Measurements from ENCODE around the gene NANOGP8.
"Not testable (repeated sequence)": the region's sequence is repeated elsewhere in the genome, so short reads cannot be mapped to it uniquely, and the experiment has no call there.

Gene NANOGP8

GRCh38 chr15:35085176-35085919 lies at the start of gene NANOGP8:
NANOGP8 (minus strand) TSS chr15:35085295; CDS start chr15:35085110, 185 bp downstream.
- not testable (repeated sequence) for DNase-seq (ENCODE audit: low read depth in 1 of 2, low spot score in 1 of 2)

DNA sequence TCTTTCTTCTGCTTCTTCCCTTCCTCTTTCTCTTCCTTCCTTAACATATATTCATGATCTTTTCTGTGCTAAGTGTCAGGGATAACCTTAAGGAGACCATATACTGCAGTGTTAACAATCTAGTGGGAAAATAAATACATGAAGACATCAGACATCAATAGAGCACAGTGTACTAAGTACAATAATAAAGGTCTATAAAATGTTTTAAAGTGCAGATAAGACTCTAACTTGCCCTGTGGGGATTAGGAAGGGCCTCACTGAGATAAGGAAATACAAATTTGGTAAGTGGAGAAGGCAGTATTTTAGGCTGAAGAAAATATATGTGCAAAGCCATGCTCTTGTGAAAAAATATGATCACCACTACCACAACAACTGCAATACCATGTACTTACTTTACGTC lies 49.2 kb upstream of the NANOGP8 start:
- DNase-seq (ENCODE audit: low read depth in 1 of 2, low spot score in 1 of 2): no peak

GRCh38 chr15:35130245-35130644 lies 45.1 kb upstream of the NANOGP8 start:
- DNase-seq (ENCODE audit: low read depth in 1 of 2, low spot score in 1 of 2): no peak

DNA sequence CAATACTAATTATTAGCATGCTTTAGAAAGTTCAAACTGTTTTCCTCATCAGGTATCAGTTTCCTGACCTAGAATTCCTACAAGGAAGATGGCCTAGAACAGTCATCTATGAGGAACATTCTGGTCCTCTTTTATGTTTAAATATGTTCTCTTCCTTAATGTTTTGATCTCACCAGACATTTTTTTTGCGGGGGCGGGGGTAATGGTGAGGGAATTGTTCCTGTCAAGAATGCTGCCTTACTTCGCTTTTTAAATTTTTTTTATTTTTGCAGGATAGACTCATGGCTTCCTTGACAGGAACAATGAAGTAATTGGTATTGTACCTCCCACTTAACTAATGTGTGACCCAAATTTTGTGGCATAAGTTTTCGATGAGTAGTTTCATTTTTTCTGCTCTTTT lies 44.3 kb upstream of the NANOGP8 start:
- no peak for DNase-seq (ENCODE audit: low read depth in 1 of 2, low spot score in 1 of 2)

GRCh38 chr15:35127717-35128116 lies 42.6 kb upstream of the NANOGP8 start:
- DNase-seq (ENCODE audit: low read depth in 1 of 2, low spot score in 1 of 2): no peak

GRCh38 chr15:35126236-35126635 lies 41.1 kb upstream of the NANOGP8 start:
- DNase-seq (ENCODE audit: low read depth in 1 of 2, low spot score in 1 of 2): no peak

DNA sequence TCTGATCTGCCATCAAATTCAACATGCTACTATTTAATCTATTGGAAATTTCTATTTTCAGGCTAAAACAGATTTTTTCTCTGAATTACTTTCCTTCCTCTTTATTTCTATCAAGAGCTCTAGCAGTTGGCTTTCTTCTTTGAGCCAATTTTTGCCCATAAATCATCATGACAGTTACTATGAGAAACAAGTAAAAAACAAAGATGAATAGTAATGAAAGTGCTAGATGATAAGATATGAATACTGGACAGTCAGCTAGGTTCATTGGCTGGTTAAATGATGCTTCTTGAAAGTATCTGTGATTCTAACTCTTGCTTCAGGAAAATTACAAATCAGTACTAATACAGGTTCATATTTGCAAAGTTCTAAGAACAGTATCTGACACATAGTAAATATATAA lies 38.6 kb upstream of the NANOGP8 start:
- DNase-seq (ENCODE audit: low read depth in 1 of 2, low spot score in 1 of 2): no peak

- no peak for DNase-seq (ENCODE audit: low read depth in 1 of 2, low spot score in 1 of 2)
These were observed 36.7 kb upstream of the NANOGP8 start for GRCh38 chr15:35121611-35122359.

DNA sequence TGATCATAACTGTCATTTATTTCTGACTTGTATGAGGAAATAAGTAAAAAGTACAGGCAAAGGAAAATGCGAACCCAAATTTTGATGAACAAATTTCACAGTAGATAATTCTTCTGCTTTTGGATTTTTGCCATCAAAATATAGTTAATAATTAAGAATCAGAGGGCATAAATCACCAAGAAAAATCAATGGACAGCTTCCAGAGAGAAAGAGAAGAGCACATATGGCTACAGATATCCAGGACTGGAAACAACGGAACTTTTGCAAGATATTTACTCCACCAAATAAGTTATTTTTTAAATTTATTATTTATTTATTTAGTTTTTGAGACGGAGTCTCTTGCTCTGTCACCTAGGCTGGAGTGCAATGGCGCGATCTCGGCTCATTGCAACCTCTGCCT lies 35.1 kb upstream of the NANOGP8 start:
- no peak for DNase-seq (ENCODE audit: low read depth in 1 of 2, low spot score in 1 of 2)

- no peak for DNase-seq (ENCODE audit: low read depth in 1 of 2, low spot score in 1 of 2)
These were observed 33.9 kb upstream of the NANOGP8 start for GRCh38 chr15:35118960-35119359.

DNA sequence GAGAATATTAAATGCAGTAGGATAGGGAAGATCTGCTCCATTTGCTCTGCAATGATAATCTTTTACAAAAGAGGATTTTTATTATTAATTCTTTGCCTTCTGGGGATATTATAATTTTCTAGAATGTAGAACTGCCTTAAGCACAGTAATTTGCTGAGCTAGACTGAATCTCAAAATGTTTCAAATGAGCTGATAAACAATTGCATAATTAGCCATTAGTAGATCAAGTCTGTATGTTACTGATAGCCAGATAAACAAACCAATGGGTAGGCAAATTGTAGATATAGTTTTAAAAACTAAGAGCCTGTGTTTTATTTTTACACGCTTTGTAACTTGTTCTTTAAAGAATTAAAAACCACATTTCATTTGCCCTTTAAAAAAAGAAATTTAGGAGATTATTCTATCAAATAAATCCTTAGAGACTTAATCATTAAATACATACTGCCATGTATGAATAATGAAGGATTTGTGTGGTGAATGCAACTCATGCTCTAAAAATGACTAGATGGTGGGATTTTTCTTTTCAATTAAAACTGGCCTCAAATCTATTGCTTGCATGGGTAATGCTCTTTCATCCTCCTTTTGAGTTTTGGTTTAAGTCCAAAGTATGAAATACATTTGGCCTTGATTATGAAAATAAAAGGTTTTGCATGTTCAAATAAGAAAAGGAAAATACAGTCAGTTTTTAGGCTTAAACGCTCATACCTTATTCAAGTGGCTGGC lies 32.6 kb upstream of the NANOGP8 start:
- DNase-seq (ENCODE audit: low read depth in 1 of 2, low spot score in 1 of 2): no peak

DNA sequence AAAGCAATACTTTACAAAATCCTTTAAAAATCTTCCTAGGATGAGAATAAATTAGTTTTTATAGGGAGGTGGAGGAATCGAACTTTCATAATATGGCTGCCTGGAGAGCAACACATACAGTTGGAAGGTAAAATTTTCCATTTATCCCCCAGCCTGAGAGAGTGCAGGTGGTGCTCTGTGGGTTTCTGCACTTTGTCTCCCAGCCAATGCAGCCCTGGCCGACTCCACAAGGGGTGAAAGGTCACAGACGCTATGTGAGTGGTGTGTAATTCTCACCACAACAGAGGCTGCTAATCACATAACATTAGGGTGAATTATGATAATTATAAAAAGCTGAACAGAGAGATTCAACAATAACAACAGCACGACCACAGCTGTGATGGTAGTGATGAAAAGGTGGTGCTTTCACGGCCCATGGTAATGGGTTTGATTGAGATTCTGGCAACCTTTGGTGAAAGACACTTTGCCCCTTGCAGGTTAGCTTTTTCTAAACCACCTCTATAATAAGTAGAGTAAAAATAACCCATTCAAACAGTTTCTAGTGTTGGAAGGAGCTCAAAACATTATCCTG lies 30.1 kb upstream of the NANOGP8 start:
- DNase-seq (ENCODE audit: low read depth in 1 of 2, low spot score in 1 of 2): no peak

- no peak for DNase-seq (ENCODE audit: low read depth in 1 of 2, low spot score in 1 of 2)
These were observed 27.3 kb upstream of the NANOGP8 start for GRCh38 chr15:35112346-35112745.

GRCh38 chr15:35111861-35112260 lies 26.8 kb upstream of the NANOGP8 start:
- DNase-seq (ENCODE audit: low read depth in 1 of 2, low spot score in 1 of 2): no peak

DNA sequence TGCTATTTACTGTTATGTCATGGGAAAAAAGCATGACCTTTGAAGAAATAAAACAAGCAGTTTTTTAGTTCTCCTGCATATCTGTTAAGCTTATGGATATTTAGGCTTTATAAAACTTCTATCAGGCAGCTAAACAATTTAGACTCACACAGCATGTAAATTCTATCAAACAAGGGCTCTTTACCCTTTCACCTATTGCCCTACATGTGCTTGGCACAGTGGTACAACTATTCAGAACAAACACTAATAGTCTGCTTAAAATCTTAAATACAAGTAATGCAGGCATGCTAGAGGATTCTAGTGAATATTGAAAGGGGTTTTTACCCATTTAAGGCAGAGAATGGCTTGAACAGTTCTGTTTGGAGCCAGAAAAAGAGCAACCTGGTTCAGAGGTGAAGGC lies 23.4 kb upstream of the NANOGP8 start:
- DNase-seq (ENCODE audit: low read depth in 1 of 2, low spot score in 1 of 2): no peak

GRCh38 chr15:35107561-35107960 lies 22.5 kb upstream of the NANOGP8 start:
- no peak for DNase-seq (ENCODE audit: low read depth in 1 of 2, low spot score in 1 of 2)

- no peak for DNase-seq (ENCODE audit: low read depth in 1 of 2, low spot score in 1 of 2)
These were observed 22.0 kb upstream of the NANOGP8 start for GRCh38 chr15:35107122-35107521.

DNA sequence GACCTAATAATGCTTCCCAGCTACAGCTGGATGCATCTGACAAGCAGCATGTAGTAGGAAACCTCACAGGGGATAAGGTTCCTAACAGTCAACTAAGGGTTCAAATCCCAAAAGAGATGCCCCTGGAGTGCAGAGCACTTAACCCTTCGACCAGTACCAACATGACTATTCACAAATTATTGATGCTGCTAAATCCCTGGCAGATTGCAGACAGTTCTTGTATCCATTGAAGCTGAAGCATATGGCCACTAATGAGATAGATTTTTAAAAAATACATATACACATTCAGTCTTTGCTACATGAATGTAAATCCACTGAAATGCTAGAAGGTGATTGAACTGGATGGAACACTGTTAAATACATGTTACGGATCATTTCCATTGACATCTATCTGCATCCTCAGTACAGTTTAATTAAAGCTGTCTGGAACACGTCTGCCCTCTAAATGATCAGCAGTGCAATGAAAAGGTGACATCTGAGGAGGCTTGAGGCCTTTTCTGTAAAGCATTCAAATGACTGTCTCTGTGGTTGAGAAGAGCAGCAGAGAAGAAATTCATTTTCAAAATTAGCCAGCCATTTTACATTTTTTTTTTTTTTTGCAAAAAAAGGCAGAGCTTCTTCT lies 19.5 kb upstream of the NANOGP8 start:
- DNase-seq (ENCODE audit: low read depth in 1 of 2, low spot score in 1 of 2): no peak

DNA sequence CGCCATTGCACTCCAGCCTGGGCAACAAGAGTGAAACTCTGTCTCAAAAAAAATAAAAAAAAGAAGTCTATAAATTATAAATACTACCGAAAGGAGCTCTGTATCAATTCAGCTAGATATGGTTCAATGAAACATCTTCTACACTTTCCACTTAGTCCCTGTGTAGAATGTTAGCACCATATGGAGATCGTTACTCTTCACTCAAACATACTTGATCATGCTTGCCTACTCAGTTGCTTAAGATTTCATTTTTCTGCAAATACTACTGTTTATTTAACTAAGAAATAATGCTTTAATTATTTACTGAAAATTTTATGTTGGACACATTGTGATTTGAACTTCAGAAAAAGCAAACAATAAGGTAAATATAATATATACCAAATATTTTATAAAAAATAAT lies 17.1 kb upstream of the NANOGP8 start:
- DNase-seq (ENCODE audit: low read depth in 1 of 2, low spot score in 1 of 2): no peak

DNA sequence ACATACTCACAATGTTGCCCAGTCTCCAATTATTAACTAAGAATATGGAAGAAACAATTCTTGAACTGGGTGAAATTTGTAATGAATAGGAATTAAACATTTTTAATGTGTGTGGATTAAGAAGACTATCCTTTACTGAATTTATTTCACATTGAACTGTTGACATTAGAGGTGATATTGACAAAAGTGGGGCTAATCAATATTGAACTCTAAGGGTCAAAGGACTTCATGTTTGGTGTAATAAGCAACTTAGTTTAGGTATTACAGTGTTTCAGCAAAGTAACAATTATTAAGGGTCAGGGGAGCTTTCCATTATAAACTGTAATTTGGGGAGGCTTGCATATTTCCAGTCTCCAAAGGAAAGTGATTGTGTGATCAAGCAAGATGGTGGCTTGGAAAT lies 16.2 kb upstream of the NANOGP8 start:
- no peak for DNase-seq (ENCODE audit: low read depth in 1 of 2, low spot score in 1 of 2)

GRCh38 chr15:35098737-35099136 lies 13.6 kb upstream of the NANOGP8 start:
- DNase-seq (ENCODE audit: low read depth in 1 of 2, low spot score in 1 of 2): no peak
